ENCODE results near the gene COL4A2. TPM values are rescaled to one million over a fixed set of nuclear protein-coding genes. Genes with fewer than 3 reads are reported as not detected.

COL4A2 gene
- total RNA-seq, 1 donor from 2014 or later = 1,556 TPM

- peaks cover 2% of the 10 kb centered on the region for H3K27me3 Mint-ChIP-seq (ENCODE audit: unreplicated experiment)
- DNase-seq (ENCODE audit: low spot score) = no peak
- H3K9me3 Mint-ChIP-seq (ENCODE audit: unreplicated experiment) = no peaks in the 10 kb centered on the region
- H3K27ac Mint-ChIP-seq (ENCODE audit: unreplicated experiment) = no peak overlapping the region
- TF ChIP-seq CTCF (IDR thresholded peaks at IDR 0.05; ENCODE audit: unreplicated experiment) = no peak
- H3K4me3 Mint-ChIP-seq (ENCODE audit: unreplicated experiment) = no peak overlapping the region
- peaks cover 3% of the 10 kb centered on the region for H3K36me3 Mint-ChIP-seq (ENCODE audit: low read depth, unreplicated experiment)
- H3K4me1 Mint-ChIP-seq (ENCODE audit: unreplicated experiment) = peaks cover 20% of the 10 kb centered on the region
These were observed 233.9 kb downstream of the COL4A2 start for GRCh38 chr13:110540871-110541525.

GRCh38 chr13:110541526-110541920 is 234.4 kb downstream of the COL4A2 start:
- Mint-ChIP-seq H3K4me3 (ENCODE audit: unreplicated experiment) (no peak overlapping the region), H3K9me3 (ENCODE audit: unreplicated experiment) (no peaks in the 10 kb centered on the region), H3K27ac (ENCODE audit: unreplicated experiment) (no peak overlapping the region), H3K27me3 (ENCODE audit: unreplicated experiment) (peaks cover 2% of the 10 kb centered on the region), H3K36me3 (ENCODE audit: low read depth, unreplicated experiment) (peaks cover 3% of the 10 kb centered on the region), H3K4me1 (ENCODE audit: unreplicated experiment) (peaks cover 20% of the 10 kb centered on the region)
- no peak for DNase-seq (ENCODE audit: low spot score)
- no peak for TF ChIP-seq CTCF (IDR thresholded peaks at IDR 0.05; ENCODE audit: unreplicated experiment)

DNA sequence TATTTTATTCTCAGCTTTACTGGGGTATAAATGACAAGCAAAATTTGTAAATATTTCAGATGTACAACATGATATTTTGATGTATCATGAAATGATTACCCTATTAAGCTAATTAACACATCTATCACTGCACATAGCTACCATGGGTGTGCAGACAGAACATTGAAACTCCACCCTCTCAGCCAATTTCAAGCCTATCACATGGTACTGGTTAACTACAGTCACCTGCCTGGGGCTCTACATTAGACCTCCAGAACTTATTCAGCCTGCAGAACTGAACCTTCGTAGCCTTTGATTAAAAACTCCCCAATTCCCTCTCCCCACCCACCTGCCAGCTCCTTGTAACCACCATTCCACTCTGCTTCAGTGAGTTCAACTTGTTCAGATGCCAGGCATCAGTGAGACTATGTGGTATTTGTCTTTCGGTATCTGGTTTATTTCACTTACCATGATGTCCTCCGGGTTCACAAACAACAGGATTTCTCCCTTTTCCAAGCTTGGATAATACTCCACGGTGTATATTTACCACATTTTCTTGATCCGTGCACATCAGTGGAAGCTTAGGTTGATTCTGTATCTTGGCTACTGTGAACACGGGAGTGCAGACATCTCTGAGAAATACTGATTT is 235.2 kb downstream of the COL4A2 start:
- Mint-ChIP-seq H3K27ac (ENCODE audit: unreplicated experiment) (no peak overlapping the region), H3K4me1 (ENCODE audit: unreplicated experiment) (peaks cover 17% of the 10 kb centered on the region), H3K36me3 (ENCODE audit: low read depth, unreplicated experiment) (peaks cover 3% of the 10 kb centered on the region), H3K4me3 (ENCODE audit: unreplicated experiment) (no peak overlapping the region), H3K27me3 (ENCODE audit: unreplicated experiment) (peaks cover 2% of the 10 kb centered on the region), H3K9me3 (ENCODE audit: unreplicated experiment) (no peaks in the 10 kb centered on the region)
- TF ChIP-seq CTCF (IDR thresholded peaks at IDR 0.05; ENCODE audit: unreplicated experiment) = no peak
- DNase-seq (ENCODE audit: low spot score) = no peak

- Mint-ChIP-seq H3K27me3 (ENCODE audit: unreplicated experiment) (peaks cover 2% of the 10 kb centered on the region), H3K9me3 (ENCODE audit: unreplicated experiment) (no peaks in the 10 kb centered on the region), H3K36me3 (ENCODE audit: low read depth, unreplicated experiment) (peaks cover 3% of the 10 kb centered on the region), H3K4me1 (ENCODE audit: unreplicated experiment) (peaks cover 14% of the 10 kb centered on the region), H3K4me3 (ENCODE audit: unreplicated experiment) (no peak overlapping the region), H3K27ac (ENCODE audit: unreplicated experiment) (no peak overlapping the region)
- DNase-seq (ENCODE audit: low spot score) = no peak
- TF ChIP-seq CTCF (IDR thresholded peaks at IDR 0.05; ENCODE audit: unreplicated experiment) = no peak
These were observed 239.3 kb downstream of the COL4A2 start for GRCh38 chr13:110546378-110546777.

DNA sequence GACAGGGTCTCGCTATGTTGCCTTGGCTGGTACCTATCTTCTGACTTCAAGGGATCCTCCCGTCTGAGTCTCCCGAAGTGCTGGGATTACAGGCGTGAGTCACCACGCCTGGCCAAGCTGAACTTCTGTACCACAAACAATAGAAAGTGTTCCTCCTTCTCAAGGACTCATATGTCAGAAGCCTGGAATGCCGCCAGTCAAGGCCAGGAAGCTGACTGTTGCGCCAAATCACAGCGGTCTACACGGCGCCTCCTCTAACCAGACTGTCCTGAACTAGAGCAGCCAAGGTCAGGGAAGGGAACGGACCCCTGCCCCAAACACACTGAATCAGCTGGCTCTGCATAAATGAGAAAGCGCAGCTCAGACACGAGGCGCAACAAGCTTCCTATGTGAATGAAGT is 239.8 kb downstream of the COL4A2 start:
- H3K27ac Mint-ChIP-seq (ENCODE audit: unreplicated experiment) = no peak overlapping the region
- peaks cover 2% of the 10 kb centered on the region for H3K27me3 Mint-ChIP-seq (ENCODE audit: unreplicated experiment)
- H3K36me3 Mint-ChIP-seq (ENCODE audit: low read depth, unreplicated experiment) = peaks cover 3% of the 10 kb centered on the region
- H3K4me3 Mint-ChIP-seq (ENCODE audit: unreplicated experiment) = no peak overlapping the region
- TF ChIP-seq CTCF (IDR thresholded peaks at IDR 0.05; ENCODE audit: unreplicated experiment) = no peak
- no peaks in the 10 kb centered on the region for H3K9me3 Mint-ChIP-seq (ENCODE audit: unreplicated experiment)
- peaks cover 9% of the 10 kb centered on the region for H3K4me1 Mint-ChIP-seq (ENCODE audit: unreplicated experiment)
- no peak for DNase-seq (ENCODE audit: low spot score)
